ENCODE data around the gene BCAM. TPM values are rescaled to one million over a fixed set of nuclear protein-coding genes. Genes with fewer than 3 reads are reported as not detected.

BCAM gene
- total and polyA plus RNA-seq, 2 donors (not counting 3 experiments of a cell fraction or from before 2014, with no cell fraction given), result 23.9 to 28.5 TPM

- TF ChIP-seq JUN (IDR thresholded peaks at IDR 0.05; ENCODE audit: borderline replicate concordance, insufficient read depth, insufficient read length, low read depth) (no peak), GATA2 (IDR thresholded peaks at IDR 0.05; ENCODE audit: insufficient read depth, insufficient read length, low read depth, low read length) (no peak), EZH2 (IDR thresholded peaks at IDR 0.05; ENCODE audit: borderline replicate concordance, low read depth, low read length, severe bottlenecking) (no peak), POLR2A (IDR thresholded peaks at IDR 0.05; ENCODE audit: low read depth, low read length) (no peak), MYC (IDR thresholded peaks at IDR 0.05; ENCODE audit: low read depth, low read length) (no peak), POLR2AphosphoS5 (IDR thresholded peaks at IDR 0.05; ENCODE audit: insufficient read depth, low read depth, low read length) (no peak), MAX (IDR thresholded peaks at IDR 0.05; ENCODE audit: insufficient read depth, insufficient read length) (no peak), FOS (IDR thresholded peaks at IDR 0.05; ENCODE audit: borderline replicate concordance, insufficient read depth, low read length) (no peak), CTCF (IDR thresholded peaks at IDR 0.05; ENCODE audit: extremely low read depth in 1 of 2, insufficient read depth in 1 of 2, low read depth in 1 of 2, low read length in 2 of 2) (no peak)
- no peaks in the 10 kb centered on the region for H3K27me3 ChIP-seq (ENCODE audit: control insufficient read depth in 2 of 2, insufficient read depth in 2 of 2, low read length in 2 of 2)
- DNase-seq (ENCODE audit: low read depth, low spot score) (no peak), FAIRE-seq (no peak)
- H3K27ac ChIP-seq (ENCODE audit: insufficient read depth, low read depth, low read length), result no peak overlapping the region
- H3K4me1 ChIP-seq (ENCODE audit: control insufficient read depth, extremely low read depth, insufficient read depth, low read length), result peaks cover 3% of the 10 kb centered on the region
- intact Hi-C loops (cut with micrococcal nuclease), result no loop called here
- dilution Hi-C loops (cut with MboI; ENCODE audit: extremely low pct_ligation_motif_present, low sequenced_read_pairs), result no loop called here
- BruUV-seq (replicated peaks), result no TSS peak
- peaks cover 0 to 5% of the 10 kb centered on the region in 2 experiments for H3K36me3 ChIP-seq (ENCODE audit: control insufficient read depth in 2 of 2, extremely low read depth in 1 of 2, insufficient read depth in 2 of 2, low read length in 2 of 2)
- H3K9ac ChIP-seq (replicated peaks; ENCODE audit: extremely low read depth, insufficient read depth, low read length), result no peak overlapping the region
- no peaks in the 10 kb centered on the region for H3K9me1 ChIP-seq (replicated peaks; ENCODE audit: control insufficient read depth, extremely low read depth, insufficient read depth, low read length)
- H2AFZ ChIP-seq (ENCODE audit: low read depth, low read length), result no peak overlapping the region
- CTCF ChIA-PET, result interaction anchor here (0.9 kb wide), 1 partner anchor 27 kb away, joined by 3 read pairs; no protein-coding TSS in a partner anchor
- no peak overlapping the region for H3K4me2 ChIP-seq (ENCODE audit: insufficient read depth, low read length)
- H3K79me2 ChIP-seq (ENCODE audit: control insufficient read depth, insufficient read depth, low read length), result no peaks in the 10 kb centered on the region
- H3K9me3 ChIP-seq (replicated peaks; ENCODE audit: control insufficient read depth, insufficient read depth, low read length), result no peaks in the 10 kb centered on the region
- POLR2A ChIA-PET, result no interaction called here
- H4K20me1 ChIP-seq (replicated peaks; ENCODE audit: control insufficient read depth, extremely low read depth, insufficient read depth, low read length), result no peaks in the 10 kb centered on the region
- H3K4me3 ChIP-seq (replicated peaks in 1 of 3; ENCODE audit: insufficient read depth in 1 of 3, low read depth in 1 of 3, low read length in 3 of 3), result no peak overlapping the region
Measured at GRCh38 chr19:44817725-44818465, 9.0 kb downstream of the BCAM start.

All from endothelial cell of umbilical vein (primary cell).